Measurements from ENCODE around the gene LEKR1.
A peak's percentile ranks its signal among the peaks of the same experiment; 100 is the strongest.

LEKR1 gene

GRCh38 chr3:156790156-156790555, 36.0 kb upstream of the LEKR1 start:
- Histone ChIP-seq H2AFZ (ENCODE audit: low read depth, low read length) (no peak overlapping the region), H3K79me2 (ENCODE audit: low read length) (no peaks in the 10 kb centered on the region), H4K20me1 (ENCODE audit: insufficient read depth, low read length) (no peaks in the 10 kb centered on the region), H3K4me1 (ENCODE audit: low read length) (no peaks in the 10 kb centered on the region), H3K9ac (ENCODE audit: low read length) (no peak overlapping the region), H3K4me3 (ENCODE audit: low read length) (no peak overlapping the region), H3K4me2 (ENCODE audit: low read length) (no peak overlapping the region), H3K27ac (ENCODE audit: low read length) (no peak overlapping the region), H3K27me3 (ENCODE audit: low read depth, low read length) (no peaks in the 10 kb centered on the region), H3K9me3 (ENCODE audit: insufficient read depth, low read length) (no peaks in the 10 kb centered on the region), H3K36me3 (replicated peaks; ENCODE audit: low read depth, low read length) (no peaks in the 10 kb centered on the region)
- no peak for TF ChIP-seq CTCF (IDR thresholded peaks at IDR 0.05; ENCODE audit: low read depth, low read length)
- TF ChIP-seq EZH2phosphoT487 (IDR thresholded peaks at IDR 0.05; ENCODE audit: low read depth) = no peak

- no peaks in the 10 kb centered on the region for H4K20me1 ChIP-seq (ENCODE audit: insufficient read depth, low read length)
- H3K36me3 ChIP-seq (replicated peaks; ENCODE audit: low read depth, low read length) = no peaks in the 10 kb centered on the region
- no peak overlapping the region for H3K27ac ChIP-seq (ENCODE audit: low read length)
- no peak overlapping the region for H3K9ac ChIP-seq (ENCODE audit: low read length)
- no peak overlapping the region for H3K4me2 ChIP-seq (ENCODE audit: low read length)
- H2AFZ ChIP-seq (ENCODE audit: low read depth, low read length) = no peak overlapping the region
- H3K9me3 ChIP-seq (ENCODE audit: insufficient read depth, low read length) = no peaks in the 10 kb centered on the region
- H3K4me3 ChIP-seq (ENCODE audit: low read length) = no peak overlapping the region
- no peaks in the 10 kb centered on the region for H3K27me3 ChIP-seq (ENCODE audit: low read depth, low read length)
- TF ChIP-seq CTCF (IDR thresholded peaks at IDR 0.05; ENCODE audit: low read depth, low read length) (no peak), EZH2phosphoT487 (IDR thresholded peaks at IDR 0.05; ENCODE audit: low read depth) (no peak)
- no peaks in the 10 kb centered on the region for H3K79me2 ChIP-seq (ENCODE audit: low read length)
- peaks cover 5% of the 10 kb centered on the region for H3K4me1 ChIP-seq (ENCODE audit: low read length)
These were observed 34.0 kb upstream of the LEKR1 start for GRCh38 chr3:156792114-156792513.

- H3K4me1 ChIP-seq (ENCODE audit: low read length) = peaks cover 5% of the 10 kb centered on the region
These were observed 33.6 kb upstream of the LEKR1 start for GRCh38 chr3:156792536-156792935.

GRCh38 chr3:156792945-156793344, 33.2 kb upstream of the LEKR1 start:
- H3K4me3 ChIP-seq (ENCODE audit: low read length) = no peak overlapping the region
- H3K27ac ChIP-seq (ENCODE audit: low read length) = no peak overlapping the region
- no peaks in the 10 kb centered on the region for H3K79me2 ChIP-seq (ENCODE audit: low read length)
- no peaks in the 10 kb centered on the region for H4K20me1 ChIP-seq (ENCODE audit: insufficient read depth, low read length)
- peaks cover 5% of the 10 kb centered on the region for H3K4me1 ChIP-seq (ENCODE audit: low read length)
- H2AFZ ChIP-seq (ENCODE audit: low read depth, low read length) = 0 out of 2 replicates have a peak overlapping the region, but pooled peaks have one; percentile 33
- H3K4me2 ChIP-seq (ENCODE audit: low read length) = no peak overlapping the region
- TF ChIP-seq CTCF (IDR thresholded peaks at IDR 0.05; ENCODE audit: low read depth, low read length) (no peak), EZH2phosphoT487 (IDR thresholded peaks at IDR 0.05; ENCODE audit: low read depth) (no peak)
- H3K9me3 ChIP-seq (ENCODE audit: insufficient read depth, low read length) = no peaks in the 10 kb centered on the region
- H3K36me3 ChIP-seq (replicated peaks; ENCODE audit: low read depth, low read length) = no peaks in the 10 kb centered on the region
- H3K9ac ChIP-seq (ENCODE audit: low read length) = no peak overlapping the region
- no peaks in the 10 kb centered on the region for H3K27me3 ChIP-seq (ENCODE audit: low read depth, low read length)

More at GRCh38 chr3:156792536-156792935, 33.6 kb upstream of the LEKR1 start:
- H3K36me3 ChIP-seq (replicated peaks; ENCODE audit: low read depth, low read length) = no peaks in the 10 kb centered on the region
- no peaks in the 10 kb centered on the region for H4K20me1 ChIP-seq (ENCODE audit: insufficient read depth, low read length)
- H3K27ac ChIP-seq (ENCODE audit: low read length) = no peak overlapping the region
- H2AFZ ChIP-seq (ENCODE audit: low read depth, low read length) = no peak overlapping the region
- H3K27me3 ChIP-seq (ENCODE audit: low read depth, low read length) = no peaks in the 10 kb centered on the region
- H3K4me3 ChIP-seq (ENCODE audit: low read length) = no peak overlapping the region
- no peak overlapping the region for H3K9ac ChIP-seq (ENCODE audit: low read length)
- no peak for TF ChIP-seq EZH2phosphoT487 (IDR thresholded peaks at IDR 0.05; ENCODE audit: low read depth)
- TF ChIP-seq CTCF (IDR thresholded peaks at IDR 0.05; ENCODE audit: low read depth, low read length) = no peak
- no peaks in the 10 kb centered on the region for H3K9me3 ChIP-seq (ENCODE audit: insufficient read depth, low read length)
- no peaks in the 10 kb centered on the region for H3K79me2 ChIP-seq (ENCODE audit: low read length)
- H3K4me2 ChIP-seq (ENCODE audit: low read length) = no peak overlapping the region

Data from OCI-LY3 (cell line).